Activated CD8-positive, alpha-beta T cell treated with anti-CD3 and anti-CD28 coated beads for 36 hours (primary cell): ENCODE results near the gene DLX2. TPM values are rescaled to one million over a fixed set of nuclear protein-coding genes. Genes with fewer than 3 reads are reported as not detected.

ENCODE experiments used
- ATAC-seq: fragments of 200-7000 bp; cut with Tn5 transposase; one replicate; pipeline ENCODE4 v1.10.0; 2021; ENCODE audit warnings: mild to moderate bottlenecking, moderate library complexity
- CTCF ChIA-PET: fragments of 350-600 bp; sonication (Branson Sonifier 250); formaldehyde crosslinking; loops from one replicate; lab custom pipeline; 2021; ENCODE audit warnings: antibody characterized with exemption; lab: Charles Lee
- POLR2A ChIA-PET: fragments of 350-600 bp; sonication (Branson Sonifier 250); formaldehyde crosslinking; loops from one replicate; lab custom pipeline; 2021; ENCODE audit warnings: antibody characterized with exemption; lab: Charles Lee
- DNase-seq: peaks from one replicate; pipeline ENCODE4 v3.0.0-alpha.2; 2020
- H3K27ac Mint-ChIP-seq: one replicate; pipeline ENCODE4 v1.8.0; 2021; ENCODE audit warnings: mild to moderate bottlenecking, mixed read lengths
- H3K27me3 Mint-ChIP-seq: one replicate; pipeline ENCODE4 v1.8.0; 2021; ENCODE audit warnings: mixed read lengths
- H3K36me3 Mint-ChIP-seq: one replicate; pipeline ENCODE4 v1.8.0; 2021; ENCODE audit warnings: low read depth, mixed read lengths
- H3K4me1 Mint-ChIP-seq: one replicate; pipeline ENCODE4 v1.8.0; 2021; ENCODE audit warnings: low read depth, mixed read lengths
- H3K4me3 Mint-ChIP-seq: one replicate; pipeline ENCODE4 v1.8.0; 2021; ENCODE audit warnings: mild to moderate bottlenecking, moderate library complexity, mixed read lengths
- H3K9me3 Mint-ChIP-seq: one replicate; pipeline ENCODE4 v1.8.0; 2021; ENCODE audit warnings: mixed read lengths
- intact Hi-C: fragments of 100-400 bp; cut with micrococcal nuclease; formaldehyde crosslinking; loops from one replicate; pipeline ENCODE4 v1.10.0; 2022
- total RNA-seq, 2 experiments: library from RNA; stranded (reverse); gene quantifications; one replicate each; pipeline ENCODE4 v1.2.3, GENCODE V29; 2021
- TF ChIP-seq, protein P1 (sequence below): fragments of 200-600 bp; IDR thresholded peaks from one replicate; pipeline ENCODE4 v1.8.0; 2022; ENCODE audit warnings: antibody characterized with exemption, mild to moderate bottlenecking

The DLX2 gene
- total RNA-seq, 2 experiments from 2014 or later = not detected

DNA sequence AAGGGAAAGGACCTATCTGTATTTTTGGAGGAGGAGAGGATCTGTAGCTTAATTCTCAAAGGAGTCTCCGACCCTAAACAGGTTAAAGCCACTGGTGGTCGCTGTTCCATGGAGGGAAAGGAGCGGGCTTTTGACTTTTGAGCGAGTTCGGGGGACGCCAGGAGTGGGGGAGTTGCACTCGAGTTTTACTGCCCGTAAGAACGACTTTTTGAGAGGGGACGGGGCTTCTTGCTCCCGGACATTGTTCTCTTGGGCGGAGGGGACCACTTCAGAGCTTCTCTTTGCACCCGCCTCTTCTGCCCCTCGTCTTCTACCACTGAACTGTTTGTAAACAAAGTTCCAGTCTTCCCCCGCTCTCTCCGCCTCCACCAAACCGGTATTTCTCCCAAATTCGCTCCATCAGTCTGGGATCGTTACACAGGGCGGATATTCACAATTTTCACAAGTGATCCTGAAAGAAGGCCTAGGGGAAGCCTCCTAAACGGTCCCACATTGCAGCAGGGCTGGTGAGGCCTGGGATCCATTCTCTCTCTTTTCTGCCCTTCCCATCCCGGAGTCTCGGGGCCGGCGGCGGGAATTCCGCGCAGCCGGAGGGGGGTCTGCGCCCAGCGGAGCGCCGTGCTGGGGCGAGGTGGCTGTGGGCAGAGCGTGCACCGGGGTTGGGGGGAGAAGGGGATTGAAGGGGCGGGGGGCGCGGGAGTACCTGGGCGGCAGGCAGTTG, 6.6 kb downstream of the DLX2 start:
- intact Hi-C loops = no loop called here
- H3K27me3 Mint-ChIP-seq = peaks cover 71% of the 10 kb centered on the region
- no peak overlapping the region for H3K27ac Mint-ChIP-seq
- CTCF ChIA-PET = interaction anchor here (0.6 to 2.6 kb wide), 10 partner anchors 9 to 553 kb away, joined by 3 to 9 read pairs (median 6); partner anchors contain the start of gene DLX1
- H3K4me3 Mint-ChIP-seq = peak overlapping the region; percentile 73
- no peak for DNase-seq
- peaks cover 43% of the 10 kb centered on the region for H3K4me1 Mint-ChIP-seq
- ATAC-seq = no peak
- POLR2A ChIA-PET = interaction anchor here (0.6 to 1.8 kb wide), 2 partner anchors 14 to 309 kb away, joined by 3 to 6 read pairs; no protein-coding TSS in a partner anchor
- no peaks in the 10 kb centered on the region for H3K9me3 Mint-ChIP-seq
- TF ChIP-seq, protein P1, sequence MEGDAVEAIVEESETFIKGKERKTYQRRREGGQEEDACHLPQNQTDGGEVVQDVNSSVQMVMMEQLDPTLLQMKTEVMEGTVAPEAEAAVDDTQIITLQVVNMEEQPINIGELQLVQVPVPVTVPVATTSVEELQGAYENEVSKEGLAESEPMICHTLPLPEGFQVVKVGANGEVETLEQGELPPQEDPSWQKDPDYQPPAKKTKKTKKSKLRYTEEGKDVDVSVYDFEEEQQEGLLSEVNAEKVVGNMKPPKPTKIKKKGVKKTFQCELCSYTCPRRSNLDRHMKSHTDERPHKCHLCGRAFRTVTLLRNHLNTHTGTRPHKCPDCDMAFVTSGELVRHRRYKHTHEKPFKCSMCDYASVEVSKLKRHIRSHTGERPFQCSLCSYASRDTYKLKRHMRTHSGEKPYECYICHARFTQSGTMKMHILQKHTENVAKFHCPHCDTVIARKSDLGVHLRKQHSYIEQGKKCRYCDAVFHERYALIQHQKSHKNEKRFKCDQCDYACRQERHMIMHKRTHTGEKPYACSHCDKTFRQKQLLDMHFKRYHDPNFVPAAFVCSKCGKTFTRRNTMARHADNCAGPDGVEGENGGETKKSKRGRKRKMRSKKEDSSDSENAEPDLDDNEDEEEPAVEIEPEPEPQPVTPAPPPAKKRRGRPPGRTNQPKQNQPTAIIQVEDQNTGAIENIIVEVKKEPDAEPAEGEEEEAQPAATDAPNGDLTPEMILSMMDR = peak; percentile 18
- H3K36me3 Mint-ChIP-seq = no peaks in the 10 kb centered on the region

DNA sequence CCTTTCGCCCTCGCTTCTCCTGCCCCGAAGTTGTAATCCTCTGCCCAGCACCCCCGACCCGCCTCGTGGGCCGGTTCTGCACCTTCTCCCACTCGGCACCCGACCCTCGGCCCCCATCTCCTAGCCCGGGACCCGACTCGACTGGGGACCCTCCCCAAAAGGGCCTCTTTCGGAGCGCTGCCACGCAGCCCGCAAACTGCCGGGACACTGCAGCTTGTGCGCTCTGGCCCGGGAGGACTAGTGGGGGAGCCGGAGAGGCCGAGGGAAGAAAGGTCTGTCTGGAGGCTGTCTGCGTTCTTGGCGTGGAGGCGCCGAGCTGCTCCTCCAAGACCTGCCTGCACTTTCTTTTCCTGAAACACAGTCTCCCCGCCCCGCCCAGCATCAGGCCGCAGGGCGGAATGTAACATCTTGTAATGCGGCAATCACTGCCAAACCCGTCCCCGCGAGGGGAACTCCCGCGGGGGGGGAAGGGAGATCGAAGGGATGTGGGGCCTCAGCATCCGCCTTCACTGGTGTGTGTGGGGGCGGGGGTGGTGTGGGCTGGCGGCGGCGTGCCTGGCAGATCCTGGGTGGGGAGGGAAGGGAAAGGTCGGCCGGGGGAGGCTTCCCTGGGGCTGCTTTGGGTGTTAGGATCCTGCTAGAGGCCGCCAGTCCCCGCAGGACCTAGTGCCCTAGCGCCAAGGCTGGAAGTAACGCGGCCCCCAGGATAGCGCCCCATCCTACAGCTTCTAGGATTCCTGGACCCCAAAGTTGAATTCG, 7.4 kb downstream of the DLX2 start:
- Mint-ChIP-seq H3K36me3 (no peaks in the 10 kb centered on the region), H3K4me3 (peak overlapping the region; percentile 73), H3K4me1 (peaks cover 40% of the 10 kb centered on the region), H3K9me3 (no peaks in the 10 kb centered on the region), H3K27me3 (peaks cover 72% of the 10 kb centered on the region), H3K27ac (no peak overlapping the region)
- DNase-seq (peak; percentile 80), ATAC-seq (peak; percentile 61)
- TF ChIP-seq, protein P1 = no peak
- POLR2A ChIA-PET = interaction anchor here (0.6 to 1.8 kb wide), 2 partner anchors 13 to 308 kb away, joined by 3 to 6 read pairs; no protein-coding TSS in a partner anchor
- intact Hi-C loops = no loop called here
- CTCF ChIA-PET = interaction anchor here (0.7 to 2.6 kb wide), 10 partner anchors 9 to 552 kb away, joined by 3 to 9 read pairs (median 5); partner anchors contain the start of gene DLX1

DNA sequence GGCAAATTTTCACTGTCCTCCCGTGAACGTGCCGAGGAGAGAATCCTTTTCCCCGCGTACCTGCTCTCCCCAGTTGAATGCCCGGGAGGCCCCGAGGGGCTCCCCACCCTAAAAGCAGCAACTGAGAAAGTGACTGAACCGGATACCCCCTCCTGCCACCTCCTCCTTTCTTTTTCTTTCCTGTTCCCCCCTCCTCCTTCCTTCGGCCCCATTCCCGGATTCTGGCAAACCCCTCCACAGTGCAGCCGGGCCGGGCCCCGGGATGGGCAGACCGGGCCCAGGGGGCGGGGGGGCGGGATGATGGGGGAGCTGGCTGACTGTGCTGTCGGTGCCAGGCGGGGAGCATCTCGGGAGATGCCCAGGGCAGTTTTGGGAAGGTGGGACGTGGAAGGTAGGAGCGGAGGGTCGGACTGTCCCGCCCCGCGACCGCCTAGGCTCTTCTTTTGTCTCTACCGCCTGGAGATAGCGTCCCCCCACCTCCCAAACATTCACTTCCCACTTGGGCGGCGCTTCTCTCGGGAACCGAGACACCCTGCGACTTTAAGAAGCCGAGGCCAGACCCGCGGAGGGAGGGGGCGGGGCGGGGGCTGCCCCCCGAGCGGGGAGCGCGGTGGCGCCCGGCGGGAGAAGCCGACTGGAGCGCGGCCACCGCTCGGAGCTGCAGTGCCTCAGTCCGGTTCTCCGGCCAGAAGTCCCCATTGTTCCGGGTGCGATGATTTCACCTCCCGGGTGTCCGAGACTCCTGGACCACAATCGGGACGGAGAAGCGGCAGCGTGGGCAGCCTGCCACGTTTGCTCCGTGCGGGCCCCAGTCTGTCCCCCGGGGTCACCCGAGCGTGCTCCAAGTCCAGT, 8.2 kb downstream of the DLX2 start:
- Mint-ChIP-seq H3K4me1 (peaks cover 40% of the 10 kb centered on the region), H3K9me3 (no peaks in the 10 kb centered on the region), H3K27me3 (peaks cover 77% of the 10 kb centered on the region), H3K36me3 (no peaks in the 10 kb centered on the region), H3K4me3 (peak overlapping the region; percentile 73), H3K27ac (no peak overlapping the region)
- intact Hi-C loops = no loop called here
- CTCF ChIA-PET = interaction anchor here (0.9 to 2.6 kb wide), 4 partner anchors 9 to 33 kb away, joined by 3 to 9 read pairs (median 6); partner anchors contain the start of gene DLX1
- DNase-seq (no peak), ATAC-seq (no peak)
- TF ChIP-seq, protein P1 = no peak
- POLR2A ChIA-PET = interaction anchor here (1.6 to 1.8 kb wide), 2 partner anchors 12 to 13 kb away, joined by 4 to 6 read pairs; no protein-coding TSS in a partner anchor

DNA sequence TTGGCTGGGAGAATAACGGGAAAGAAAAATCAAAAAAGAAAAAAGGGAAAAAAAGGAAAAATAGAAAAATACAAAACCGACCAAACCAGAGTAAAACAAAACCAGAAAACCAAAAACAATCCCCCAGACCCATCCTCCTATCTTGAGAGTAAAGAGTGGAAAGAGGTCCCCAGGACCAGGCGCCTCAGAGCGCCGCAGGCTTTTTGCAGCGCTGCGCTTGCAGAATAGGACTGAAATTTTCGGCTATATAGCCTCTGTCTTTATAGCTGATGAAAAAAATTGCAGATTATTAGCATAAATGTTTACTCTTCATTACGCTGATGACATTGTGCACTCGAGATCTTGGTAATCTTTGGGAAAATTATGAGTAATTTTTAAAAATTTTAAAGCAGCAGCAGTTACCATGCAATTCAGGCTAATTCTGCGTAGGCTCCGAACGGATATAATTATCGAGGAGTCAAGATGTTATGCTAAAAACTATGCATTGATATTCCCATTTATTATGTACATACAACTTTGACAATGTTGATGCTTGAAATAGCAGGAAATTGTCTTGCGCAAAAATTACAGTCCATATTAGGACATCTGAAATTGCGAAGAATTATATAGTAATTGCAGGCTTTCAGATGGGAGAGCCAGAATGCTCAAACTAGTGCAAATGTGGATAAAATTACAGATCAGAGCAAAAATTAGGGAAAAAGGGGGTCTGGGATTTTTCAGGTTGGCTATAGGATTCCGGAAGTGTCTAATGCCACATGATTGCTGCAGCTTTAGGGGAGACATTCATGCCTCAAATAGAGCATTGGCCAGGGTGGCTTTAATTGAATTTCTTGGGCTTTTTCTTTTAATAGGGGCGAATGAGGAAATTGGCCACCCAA, 9.0 kb downstream of the DLX2 start:
- no peak for ATAC-seq
- POLR2A ChIA-PET = interaction anchor here (0.6 to 1.6 kb wide), 3 partner anchors 12 to 516 kb away, joined by 3 to 4 read pairs (median 3); no protein-coding TSS in a partner anchor
- H3K27me3 Mint-ChIP-seq = peaks cover 79% of the 10 kb centered on the region
- H3K27ac Mint-ChIP-seq = no peak overlapping the region
- no peak for DNase-seq
- intact Hi-C loops = no loop called here
- TF ChIP-seq, protein P1 = no peak
- no peaks in the 10 kb centered on the region for H3K9me3 Mint-ChIP-seq
- no peaks in the 10 kb centered on the region for H3K36me3 Mint-ChIP-seq
- peak overlapping the region; percentile 29 for H3K4me3 Mint-ChIP-seq
- CTCF ChIA-PET = interaction anchor here (1.0 to 3.5 kb wide), 3 partner anchors 8 to 13 kb away, joined by 4 to 15 read pairs (median 4); partner anchors contain the start of gene DLX1
- H3K4me1 Mint-ChIP-seq = peaks cover 38% of the 10 kb centered on the region
